ENCODE measurements around the gene KMT2C. TPM values are rescaled to one million over a fixed set of nuclear protein-coding genes. Genes with fewer than 3 reads are reported as not detected.
A peak's percentile ranks its signal among the peaks of the same experiment; 100 is the strongest.

The KMT2C gene
- total and polyA plus RNA-seq, 2 of the 13 experiments (the other 11 are each of a cell fraction or from before 2014, with no cell fraction given) = 7.1 to 14.4 TPM

DNA sequence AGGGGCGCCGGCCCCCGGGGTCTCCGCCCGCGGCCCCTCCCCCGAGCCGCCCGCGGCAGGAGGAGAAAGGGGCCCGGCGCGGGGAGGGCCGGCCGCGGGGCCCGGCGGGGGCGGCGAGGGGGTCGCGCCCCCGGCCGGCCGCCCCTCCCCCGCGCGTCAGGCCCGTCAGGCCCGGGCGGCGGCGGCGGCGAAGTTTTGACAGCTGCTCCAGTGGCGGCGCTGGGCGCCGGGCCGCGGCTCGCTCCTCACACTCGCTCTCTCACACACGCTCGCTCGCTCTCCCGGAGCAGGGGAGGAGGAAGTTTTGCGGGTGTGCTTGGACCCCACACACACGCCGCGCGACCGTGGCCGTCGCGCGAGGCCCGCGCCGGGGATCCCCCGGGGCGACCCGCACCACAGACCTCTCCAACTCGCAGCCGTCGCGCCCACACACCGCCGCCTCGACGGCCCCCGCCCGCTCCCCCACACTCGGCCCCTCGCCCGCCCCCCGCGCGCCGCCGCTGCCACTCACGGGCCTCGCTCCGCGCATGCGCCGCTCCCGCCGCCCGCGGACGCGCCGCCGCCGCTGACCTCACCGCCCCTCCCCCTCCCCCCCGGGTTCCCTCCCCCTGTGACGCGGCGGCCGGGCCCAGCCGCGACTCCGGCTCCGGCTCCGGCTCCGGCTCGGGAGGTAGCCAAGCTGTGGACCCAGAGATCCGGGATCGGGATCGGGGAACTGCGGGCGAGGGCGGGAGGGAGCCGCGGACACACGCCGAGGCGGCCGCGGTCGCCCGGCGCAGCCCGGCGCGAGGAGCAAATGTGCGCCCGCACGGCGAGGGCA lies 518 bp upstream of the KMT2C start (continued):
- no peak for TF ChIP-seq ZNF350 (CRISPR knock-in tag; IDR thresholded peaks at IDR 0.05; ENCODE audit: borderline replicate concordance, low read depth)
- TF ChIP-seq ARID2 (CRISPR knock-in tag; IDR thresholded peaks at IDR 0.05; ENCODE audit: borderline replicate concordance) = no peak
- TF ChIP-seq, protein P1, sequence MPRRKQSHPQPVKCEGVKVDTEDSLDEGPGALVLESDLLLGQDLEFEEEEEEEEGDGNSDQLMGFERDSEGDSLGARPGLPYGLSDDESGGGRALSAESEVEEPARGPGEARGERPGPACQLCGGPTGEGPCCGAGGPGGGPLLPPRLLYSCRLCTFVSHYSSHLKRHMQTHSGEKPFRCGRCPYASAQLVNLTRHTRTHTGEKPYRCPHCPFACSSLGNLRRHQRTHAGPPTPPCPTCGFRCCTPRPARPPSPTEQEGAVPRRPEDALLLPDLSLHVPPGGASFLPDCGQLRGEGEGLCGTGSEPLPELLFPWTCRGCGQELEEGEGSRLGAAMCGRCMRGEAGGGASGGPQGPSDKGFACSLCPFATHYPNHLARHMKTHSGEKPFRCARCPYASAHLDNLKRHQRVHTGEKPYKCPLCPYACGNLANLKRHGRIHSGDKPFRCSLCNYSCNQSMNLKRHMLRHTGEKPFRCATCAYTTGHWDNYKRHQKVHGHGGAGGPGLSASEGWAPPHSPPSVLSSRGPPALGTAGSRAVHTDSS (CRISPR knock-in tag; conservative IDR thresholded peaks at IDR 0.05) = no peak
- TF ChIP-seq ATF4 (CRISPR knock-in tag; IDR thresholded peaks at IDR 0.05) = no peak
- no peak for TF ChIP-seq ZNF12 (CRISPR knock-in tag; IDR thresholded peaks at IDR 0.05)
- peak; percentile 63; the same call in 1 of the 2 replicates for TF ChIP-seq ZC3H13 (CRISPR knock-in tag; IDR thresholded peaks at IDR 0.05)
- TF ChIP-seq GATAD2A (CRISPR knock-in tag; IDR thresholded peaks at IDR 0.05) = no peak
- TF ChIP-seq NFIB (CRISPR knock-in tag; IDR thresholded peaks at IDR 0.05; ENCODE audit: borderline replicate concordance) = no peak
- TF ChIP-seq SP2 (CRISPR knock-in tag; IDR thresholded peaks at IDR 0.05) = no peak
- TF ChIP-seq ZNF382 (CRISPR knock-in tag; IDR thresholded peaks at IDR 0.05; ENCODE audit: borderline replicate concordance) = no peak
- TF ChIP-seq PBX2 (CRISPR knock-in tag; IDR thresholded peaks at IDR 0.05) = no peak
- TF ChIP-seq RBFOX2 (IDR thresholded peaks at IDR 0.05; ENCODE audit: low read depth, low read length) = peak; percentile 67
- no peak; the same call in 1 of the 2 replicates for TF ChIP-seq ZNF816 (CRISPR knock-in tag; IDR thresholded peaks at IDR 0.05; ENCODE audit: borderline replicate concordance)
- no peak for TF ChIP-seq RAD51 (IDR thresholded peaks at IDR 0.05; ENCODE audit: borderline replicate concordance)
- TF ChIP-seq ZSCAN25 (CRISPR knock-in tag; IDR thresholded peaks at IDR 0.05) = no peak
- TF ChIP-seq BRCA1 (CRISPR knock-in tag; IDR thresholded peaks at IDR 0.05) = no peak
- TF ChIP-seq, protein P2, sequence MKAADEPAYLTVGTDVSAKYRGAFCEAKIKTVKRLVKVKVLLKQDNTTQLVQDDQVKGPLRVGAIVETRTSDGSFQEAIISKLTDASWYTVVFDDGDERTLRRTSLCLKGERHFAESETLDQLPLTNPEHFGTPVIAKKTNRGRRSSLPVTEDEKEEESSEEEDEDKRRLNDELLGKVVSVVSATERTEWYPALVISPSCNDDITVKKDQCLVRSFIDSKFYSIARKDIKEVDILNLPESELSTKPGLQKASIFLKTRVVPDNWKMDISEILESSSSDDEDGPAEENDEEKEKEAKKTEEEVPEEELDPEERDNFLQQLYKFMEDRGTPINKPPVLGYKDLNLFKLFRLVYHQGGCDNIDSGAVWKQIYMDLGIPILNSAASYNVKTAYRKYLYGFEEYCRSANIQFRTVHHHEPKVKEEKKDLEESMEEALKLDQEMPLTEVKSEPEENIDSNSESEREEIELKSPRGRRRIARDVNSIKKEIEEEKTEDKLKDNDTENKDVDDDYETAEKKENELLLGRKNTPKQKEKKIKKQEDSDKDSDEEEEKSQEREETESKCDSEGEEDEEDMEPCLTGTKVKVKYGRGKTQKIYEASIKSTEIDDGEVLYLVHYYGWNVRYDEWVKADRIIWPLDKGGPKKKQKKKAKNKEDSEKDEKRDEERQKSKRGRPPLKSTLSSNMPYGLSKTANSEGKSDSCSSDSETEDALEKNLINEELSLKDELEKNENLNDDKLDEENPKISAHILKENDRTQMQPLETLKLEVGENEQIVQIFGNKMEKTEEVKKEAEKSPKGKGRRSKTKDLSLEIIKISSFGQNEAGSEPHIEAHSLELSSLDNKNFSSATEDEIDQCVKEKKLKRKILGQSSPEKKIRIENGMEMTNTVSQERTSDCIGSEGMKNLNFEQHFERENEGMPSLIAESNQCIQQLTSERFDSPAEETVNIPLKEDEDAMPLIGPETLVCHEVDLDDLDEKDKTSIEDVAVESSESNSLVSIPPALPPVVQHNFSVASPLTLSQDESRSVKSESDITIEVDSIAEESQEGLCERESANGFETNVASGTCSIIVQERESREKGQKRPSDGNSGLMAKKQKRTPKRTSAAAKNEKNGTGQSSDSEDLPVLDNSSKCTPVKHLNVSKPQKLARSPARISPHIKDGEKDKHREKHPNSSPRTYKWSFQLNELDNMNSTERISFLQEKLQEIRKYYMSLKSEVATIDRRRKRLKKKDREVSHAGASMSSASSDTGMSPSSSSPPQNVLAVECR (CRISPR knock-in tag; IDR thresholded peaks at IDR 0.05; ENCODE audit: borderline replicate concordance) = peak; percentile 82
- TF ChIP-seq ELF3 (CRISPR knock-in tag; IDR thresholded peaks at IDR 0.05) = peak; percentile 64
- peak; percentile 18; the same call in 1 of the 2 replicates for TF ChIP-seq RARA (CRISPR knock-in tag; IDR thresholded peaks at IDR 0.05)
- TF ChIP-seq ZNF639 (CRISPR knock-in tag; conservative IDR thresholded peaks at IDR 0.05) = peak; percentile 43; the same call in 1 of the 2 replicates
